ENCODE data around the gene MRPL10.

MRPL10 gene

GRCh38 chr17:47800686-47801085, 30.7 kb downstream of the MRPL10 start:
- Histone ChIP-seq H2BK5ac (ENCODE audit: low read depth, low read length, poor library complexity, severe bottlenecking) (no peak overlapping the region), H3K27me3 (ENCODE audit: control insufficient read depth in 1 of 2, insufficient read depth in 1 of 2, low read length in 2 of 2) (peaks cover 28 to 58% of the 10 kb centered on the region in 2 experiments), H3K18ac (ENCODE audit: low read depth in 1 of 2, low read length in 2 of 2) (no peak overlapping the region), H2AFZ (ENCODE audit: low read depth, low read length) (no peak overlapping the region), H3K14ac (ENCODE audit: low read length in 2 of 2) (no peak overlapping the region), H2BK12ac (ENCODE audit: low read length in 2 of 2) (no peak overlapping the region), H3K4me3 (ENCODE audit: insufficient read depth in 1 of 2, low read depth in 1 of 2, low read length in 2 of 2) (no peak overlapping the region), H3K79me1 (replicated peaks; ENCODE audit: low read length, poor library complexity, severe bottlenecking) (no peaks in the 10 kb centered on the region), H3K4me1 (ENCODE audit: control insufficient read depth, insufficient read depth, low read depth, low read length) (no peaks in the 10 kb centered on the region), H2BK120ac (ENCODE audit: low read depth, low read length) (no peak overlapping the region), H4K91ac (ENCODE audit: low read length) (no peak overlapping the region), H2AK5ac (ENCODE audit: low read length, severe bottlenecking) (no peak overlapping the region), H3K4ac (ENCODE audit: low read depth in 1 of 2, low read length in 2 of 2) (no peak overlapping the region), H4K8ac (ENCODE audit: low read length) (no peak overlapping the region), H3K4me2 (ENCODE audit: low read length, poor library complexity, severe bottlenecking) (no peak overlapping the region), H3K9ac (ENCODE audit: low read length) (no peak overlapping the region), H3K23ac (ENCODE audit: low read length in 2 of 2) (no peak overlapping the region), H3K36me3 (ENCODE audit: control insufficient read depth in 1 of 2, insufficient read depth in 2 of 2, low read depth in 1 of 2, low read length in 2 of 2) (no peaks in the 10 kb centered on the region), H2BK15ac (ENCODE audit: low read depth, poor library complexity, severe bottlenecking) (no peak overlapping the region), H3K9me3 (ENCODE audit: control insufficient read depth, low read length) (no peaks in the 10 kb centered on the region), H3K27ac (ENCODE audit: low read length, poor library complexity, severe bottlenecking) (no peak overlapping the region)
- DNase-seq = no peak
- 89% methylated on average over 9 of the region's 12 CpGs for WGBS

DNA sequence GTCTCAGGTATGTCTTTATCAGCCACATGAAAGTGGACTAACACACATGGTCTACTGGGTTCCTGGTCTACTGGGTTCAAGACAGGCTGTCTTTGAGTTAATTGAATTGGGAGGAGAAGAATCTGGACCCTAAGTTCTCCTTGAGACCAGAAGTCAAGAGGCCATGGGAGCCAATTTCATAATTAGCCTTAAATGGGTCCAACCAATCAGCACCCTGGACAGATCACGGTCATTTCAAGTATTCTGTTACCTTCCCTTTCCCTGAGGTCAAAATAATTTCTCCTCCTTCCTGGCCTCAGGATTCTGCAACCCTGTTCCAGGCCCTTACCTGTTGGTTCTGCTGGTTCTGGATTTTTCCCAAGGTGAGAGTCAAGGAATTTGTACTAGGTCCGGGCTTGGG, 33.5 kb downstream of the MRPL10 start:
- Histone ChIP-seq H3K79me1 (replicated peaks; ENCODE audit: low read length, poor library complexity, severe bottlenecking) (no peaks in the 10 kb centered on the region), H3K9ac (ENCODE audit: low read length) (no peak overlapping the region), H3K9me3 (ENCODE audit: control insufficient read depth, low read length) (no peaks in the 10 kb centered on the region), H3K4ac (ENCODE audit: low read depth in 1 of 2, low read length in 2 of 2) (no peak overlapping the region), H3K36me3 (ENCODE audit: control insufficient read depth in 1 of 2, insufficient read depth in 2 of 2, low read depth in 1 of 2, low read length in 2 of 2) (no peaks in the 10 kb centered on the region), H3K27me3 (ENCODE audit: control insufficient read depth in 1 of 2, insufficient read depth in 1 of 2, low read length in 2 of 2) (peaks cover 27 to 61% of the 10 kb centered on the region in 2 experiments), H2BK15ac (ENCODE audit: low read depth, poor library complexity, severe bottlenecking) (no peak overlapping the region), H3K14ac (ENCODE audit: low read length in 2 of 2) (no peak overlapping the region), H2AFZ (ENCODE audit: low read depth, low read length) (no peak overlapping the region), H2BK5ac (ENCODE audit: low read depth, low read length, poor library complexity, severe bottlenecking) (no peak overlapping the region), H4K8ac (ENCODE audit: low read length) (no peak overlapping the region), H3K23ac (ENCODE audit: low read length in 2 of 2) (no peak overlapping the region), H2BK12ac (ENCODE audit: low read length in 2 of 2) (no peak overlapping the region), H3K18ac (ENCODE audit: low read depth in 1 of 2, low read length in 2 of 2) (no peak overlapping the region), H3K4me3 (ENCODE audit: insufficient read depth in 1 of 2, low read depth in 1 of 2, low read length in 2 of 2) (no peak overlapping the region), H2BK120ac (ENCODE audit: low read depth, low read length) (no peak overlapping the region), H3K4me1 (ENCODE audit: control insufficient read depth, insufficient read depth, low read depth, low read length) (no peaks in the 10 kb centered on the region), H4K91ac (ENCODE audit: low read length) (no peak overlapping the region), H3K27ac (ENCODE audit: low read length, poor library complexity, severe bottlenecking) (no peak overlapping the region), H2AK5ac (ENCODE audit: low read length, severe bottlenecking) (no peak overlapping the region), H3K4me2 (ENCODE audit: low read length, poor library complexity, severe bottlenecking) (no peak overlapping the region)
- no peak for DNase-seq
- WGBS = 67% methylated on average over 2 of the region's 2 CpGs

DNA sequence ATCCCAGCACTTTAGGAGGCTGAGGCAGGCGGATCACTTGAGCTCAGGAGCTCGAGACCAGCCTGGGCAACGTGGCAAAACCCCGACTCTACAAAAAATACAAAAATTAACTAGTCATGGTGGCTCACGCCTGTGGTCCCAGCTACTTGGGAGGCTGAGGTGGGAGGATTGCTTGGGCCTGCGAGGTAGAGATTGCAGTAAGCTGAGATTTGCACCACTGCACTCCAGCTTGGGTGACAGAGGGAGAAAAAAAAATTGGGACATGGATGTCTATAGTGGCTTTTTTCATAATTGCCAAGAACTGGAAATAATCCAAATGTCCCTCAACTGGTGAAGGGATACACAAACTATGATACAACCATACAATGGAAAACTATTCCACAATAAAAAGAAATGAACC, 38.4 kb downstream of the MRPL10 start:
- Histone ChIP-seq H2BK120ac (ENCODE audit: low read depth, low read length) (no peak overlapping the region), H3K9me3 (ENCODE audit: control insufficient read depth, low read length) (no peaks in the 10 kb centered on the region), H2BK5ac (ENCODE audit: low read depth, low read length, poor library complexity, severe bottlenecking) (no peak overlapping the region), H3K36me3 (ENCODE audit: control insufficient read depth in 1 of 2, insufficient read depth in 2 of 2, low read depth in 1 of 2, low read length in 2 of 2) (no peaks in the 10 kb centered on the region), H3K23ac (ENCODE audit: low read length in 2 of 2) (no peak overlapping the region), H3K18ac (ENCODE audit: low read depth in 1 of 2, low read length in 2 of 2) (no peak overlapping the region), H2AK5ac (ENCODE audit: low read length, severe bottlenecking) (no peak overlapping the region), H3K27me3 (ENCODE audit: control insufficient read depth in 1 of 2, insufficient read depth in 1 of 2, low read length in 2 of 2) (peaks cover 49 to 69% of the 10 kb centered on the region in 2 experiments), H3K4ac (ENCODE audit: low read depth in 1 of 2, low read length in 2 of 2) (no peak overlapping the region), H2AFZ (ENCODE audit: low read depth, low read length) (no peak overlapping the region), H3K14ac (ENCODE audit: low read length in 2 of 2) (no peak overlapping the region), H3K4me3 (ENCODE audit: insufficient read depth in 1 of 2, low read depth in 1 of 2, low read length in 2 of 2) (no peak overlapping the region), H3K4me2 (ENCODE audit: low read length, poor library complexity, severe bottlenecking) (no peak overlapping the region), H2BK12ac (ENCODE audit: low read length in 2 of 2) (no peak overlapping the region), H3K27ac (ENCODE audit: low read length, poor library complexity, severe bottlenecking) (no peak overlapping the region), H2BK15ac (ENCODE audit: low read depth, poor library complexity, severe bottlenecking) (no peak overlapping the region), H4K91ac (ENCODE audit: low read length) (no peak overlapping the region), H3K79me1 (replicated peaks; ENCODE audit: low read length, poor library complexity, severe bottlenecking) (no peaks in the 10 kb centered on the region), H4K8ac (ENCODE audit: low read length) (no peak overlapping the region), H3K4me1 (ENCODE audit: control insufficient read depth, insufficient read depth, low read depth, low read length) (peaks cover 7% of the 10 kb centered on the region), H3K9ac (ENCODE audit: low read length) (no peak overlapping the region)
- no peak for DNase-seq
- WGBS = 85% methylated on average over 2 of the region's 6 CpGs

GRCh38 chr17:47792457-47792856, 38.9 kb downstream of the MRPL10 start:
- H3K23ac ChIP-seq (ENCODE audit: low read length in 2 of 2) = no peak overlapping the region
- no CpG with 5 or more reads among the region's 1 CpG for WGBS
- H3K79me1 ChIP-seq (replicated peaks; ENCODE audit: low read length, poor library complexity, severe bottlenecking) = no peaks in the 10 kb centered on the region
- no peak for DNase-seq
- H3K4ac ChIP-seq (ENCODE audit: low read depth in 1 of 2, low read length in 2 of 2) = no peak overlapping the region
- no peak overlapping the region for H2AK5ac ChIP-seq (ENCODE audit: low read length, severe bottlenecking)
- H2BK120ac ChIP-seq (ENCODE audit: low read depth, low read length) = no peak overlapping the region
- H2BK15ac ChIP-seq (ENCODE audit: low read depth, poor library complexity, severe bottlenecking) = no peak overlapping the region
- H3K9me3 ChIP-seq (ENCODE audit: control insufficient read depth, low read length) = no peaks in the 10 kb centered on the region
- no peak overlapping the region for H3K14ac ChIP-seq (ENCODE audit: low read length in 2 of 2)
- no peak overlapping the region for H2BK5ac ChIP-seq (ENCODE audit: low read depth, low read length, poor library complexity, severe bottlenecking)
- H3K9ac ChIP-seq (ENCODE audit: low read length) = no peak overlapping the region
- no peak overlapping the region for H3K18ac ChIP-seq (ENCODE audit: low read depth in 1 of 2, low read length in 2 of 2)
- H3K4me2 ChIP-seq (ENCODE audit: low read length, poor library complexity, severe bottlenecking) = no peak overlapping the region
- no peaks in the 10 kb centered on the region for H3K36me3 ChIP-seq (ENCODE audit: control insufficient read depth in 1 of 2, insufficient read depth in 2 of 2, low read depth in 1 of 2, low read length in 2 of 2)
- peaks cover 53 to 74% of the 10 kb centered on the region in 2 experiments for H3K27me3 ChIP-seq (ENCODE audit: control insufficient read depth in 1 of 2, insufficient read depth in 1 of 2, low read length in 2 of 2)
- H4K91ac ChIP-seq (ENCODE audit: low read length) = no peak overlapping the region
- H3K4me3 ChIP-seq (ENCODE audit: insufficient read depth in 1 of 2, low read depth in 1 of 2, low read length in 2 of 2) = no peak overlapping the region
- H3K4me1 ChIP-seq (ENCODE audit: control insufficient read depth, insufficient read depth, low read depth, low read length) = peaks cover 7% of the 10 kb centered on the region
- H2BK12ac ChIP-seq (ENCODE audit: low read length in 2 of 2) = no peak overlapping the region
- H4K8ac ChIP-seq (ENCODE audit: low read length) = no peak overlapping the region
- no peak overlapping the region for H3K27ac ChIP-seq (ENCODE audit: low read length, poor library complexity, severe bottlenecking)
- no peak overlapping the region for H2AFZ ChIP-seq (ENCODE audit: low read depth, low read length)

Data from mesenchymal stem cell (in vitro differentiated cells and primary cell).